Fibroblast of mammary gland (primary cell): ENCODE data around the gene TEX13D.
A peak's percentile ranks its signal among the peaks of the same experiment; 100 is the strongest.
"Not testable (repeated sequence)": the region's sequence is repeated elsewhere in the genome, so short reads cannot be mapped to it uniquely, and the experiment has no call there.

ENCODE experiments used
- DNase-seq: peaks from one replicate; pipeline ENCODE4 v3.0.0-alpha.2; 2010; ENCODE audit warnings: low read depth
- H3K4me3 ChIP-seq: 2 replicates; pipeline ENCODE4 v1.5.1; 2011; ENCODE audit warnings: low read depth, mild to moderate bottlenecking, low read length, moderate library complexity; ENCODE audit not compliant: control insufficient read depth
- CTCF ChIP-seq: conservative IDR thresholded peaks from 2 replicates; pipeline ENCODE4 v1.5.1; 2011; ENCODE audit warnings: low read depth, low read length, inconsistent platforms; ENCODE audit not compliant: control insufficient read depth, insufficient read depth

Gene TEX13D

GRCh38 chrX:124328765-124329164 is 3.7 kb upstream of the TEX13D start:
- TF ChIP-seq CTCF = no peak
- DNase-seq = peak; percentile 16
- H3K4me3 ChIP-seq = no peak overlapping the region

GRCh38 chrX:124333862-124334261 is 1.4 kb downstream of the TEX13D start:
- no peak overlapping the region for H3K4me3 ChIP-seq
- no peak for TF ChIP-seq CTCF
- DNase-seq = no peak

GRCh38 chrX:124334555-124334954 is 2.1 kb downstream of the TEX13D start:
- not testable (repeated sequence) for H3K4me3 ChIP-seq, DNase-seq

- no peak for TF ChIP-seq CTCF
- H3K4me3 ChIP-seq = no peak overlapping the region
- DNase-seq = no peak
Observed at GRCh38 chrX:124335598-124335997, 3.1 kb downstream of the TEX13D start.

GRCh38 chrX:124337916-124338315 is 5.5 kb downstream of the TEX13D start:
- no peak for DNase-seq
- H3K4me3 ChIP-seq = no peak overlapping the region
- no peak for TF ChIP-seq CTCF

- DNase-seq = no peak
- H3K4me3 ChIP-seq = no peak overlapping the region
- no peak for TF ChIP-seq CTCF
Observed at GRCh38 chrX:124338733-124339514, 6.5 kb downstream of the TEX13D start.

GRCh38 chrX:124341396-124342132 is 9.1 kb downstream of the TEX13D start:
- no peak for TF ChIP-seq CTCF
- DNase-seq = no peak
- H3K4me3 ChIP-seq = no peak overlapping the region
